ENCODE results near the gene MRAP2.
"Not testable (repeated sequence)": the region's sequence is repeated elsewhere in the genome, so short reads cannot be mapped to it uniquely, and the experiment has no call there.

The MRAP2 gene

DNA sequence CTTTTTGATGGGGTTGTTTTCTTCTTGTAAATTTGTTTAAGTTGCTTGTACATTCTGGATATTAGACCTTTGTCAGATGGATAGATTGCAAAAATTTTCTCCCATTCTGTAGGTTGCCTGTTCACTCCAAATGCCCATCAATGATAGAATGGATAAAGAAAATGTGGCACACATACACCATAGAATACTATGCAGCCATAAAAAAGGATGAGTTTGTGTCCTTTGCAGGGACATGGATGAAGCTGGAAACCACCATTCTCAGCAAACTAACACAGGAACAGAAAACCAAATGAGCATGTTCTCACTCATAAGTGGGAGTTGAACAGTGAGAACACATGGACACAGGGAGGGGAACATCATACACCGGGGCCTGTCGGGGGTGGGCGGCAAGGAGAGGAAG is 1.6 kb upstream of the MRAP2 start:
- DNase-seq: not testable (repeated sequence)

- DNase-seq: no peak
Observed at GRCh38 chr6:84035484-84035883, 1.9 kb downstream of the MRAP2 start.

- DNase-seq: no peak
Observed at GRCh38 chr6:84037425-84038089, 4.0 kb downstream of the MRAP2 start.

DNA sequence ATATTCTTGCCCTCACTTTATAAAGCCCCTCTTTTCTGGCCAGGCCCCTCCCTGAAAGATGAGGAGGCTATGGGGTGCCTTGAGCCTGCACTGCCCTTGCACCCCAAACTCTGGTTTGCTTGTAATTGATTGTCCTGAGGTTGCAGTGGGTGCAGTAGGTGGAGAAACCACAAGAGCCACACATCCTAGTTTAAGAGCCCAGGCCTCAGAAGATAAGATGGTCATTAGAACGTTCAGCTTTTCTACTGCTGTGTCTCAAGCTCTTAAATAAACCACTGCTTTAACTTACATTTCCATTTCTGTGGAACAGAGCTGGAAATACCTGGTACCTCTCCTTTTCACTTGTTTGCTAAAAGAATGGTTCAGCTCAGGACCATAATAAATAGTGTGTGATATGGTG is 9.0 kb downstream of the MRAP2 start:
- no peak for DNase-seq

DNA sequence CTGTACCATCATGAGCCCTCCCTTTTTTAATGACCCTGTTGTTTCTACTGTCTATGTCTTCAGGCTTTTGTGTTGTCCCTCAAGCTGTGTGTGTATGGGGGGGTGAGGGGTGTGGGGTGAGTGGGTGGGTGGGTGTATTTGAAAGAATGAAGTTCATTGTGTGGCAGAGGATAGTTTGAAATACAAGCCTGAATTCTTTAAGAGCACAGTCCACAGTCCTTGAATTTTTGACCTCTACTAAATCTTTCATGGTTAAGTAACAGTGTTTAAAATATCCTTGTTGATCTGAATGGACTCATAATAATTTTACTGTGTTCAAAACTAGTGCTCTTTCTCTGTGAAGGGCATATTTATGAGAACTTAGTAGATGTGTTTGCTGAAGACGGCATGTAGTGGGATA is 10.0 kb downstream of the MRAP2 start:
- no peak for DNase-seq

DNA sequence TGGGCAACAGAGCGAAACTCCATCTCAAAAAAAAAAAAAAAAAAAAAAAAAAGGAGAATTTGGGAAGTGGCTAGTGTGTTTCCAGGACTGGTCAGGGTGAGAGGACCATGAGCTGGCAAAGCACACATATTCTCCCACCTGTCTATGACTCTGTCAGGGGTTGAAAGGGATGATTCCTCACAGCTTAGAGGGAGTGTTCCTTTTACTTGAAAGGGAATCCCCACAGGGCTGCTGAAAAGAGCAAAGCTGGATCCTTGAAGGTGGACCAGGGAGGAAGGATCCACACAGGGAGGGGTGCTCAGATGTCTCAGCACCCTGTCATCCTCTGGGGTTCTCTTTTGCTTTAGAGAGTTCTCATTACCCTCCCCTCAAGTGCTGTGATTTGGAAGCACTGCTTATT is 13.2 kb downstream of the MRAP2 start:
- no peak for DNase-seq

DNA sequence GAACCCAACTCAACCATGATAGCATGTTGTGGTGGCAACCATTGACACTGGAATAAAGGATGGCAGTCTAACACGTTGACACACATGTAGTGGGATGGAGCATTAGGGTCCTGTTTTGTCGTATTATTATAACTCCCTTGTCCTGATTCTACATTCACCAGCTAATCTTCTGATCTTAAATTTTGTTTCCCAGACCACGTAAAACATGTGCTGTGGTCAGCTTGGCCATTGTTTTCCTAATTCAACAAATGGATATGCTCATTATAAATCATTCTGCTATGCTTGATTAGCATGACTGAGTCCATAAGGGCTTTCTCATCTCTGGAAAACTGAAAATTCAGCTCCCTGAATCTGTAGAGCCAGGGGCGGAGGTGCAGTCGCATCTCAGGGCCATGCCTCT is 15.0 kb downstream of the MRAP2 start:
- DNase-seq: no peak

- DNase-seq: no peak
Observed at GRCh38 chr6:84050408-84050807, 16.8 kb downstream of the MRAP2 start.

- DNase-seq: no peak
Observed at GRCh38 chr6:84052204-84052882, 18.8 kb downstream of the MRAP2 start.

GRCh38 chr6:84052883-84053241 is 19.3 kb downstream of the MRAP2 start:
- DNase-seq: no peak

- no peak for DNase-seq
Observed at GRCh38 chr6:84055647-84056046, 22.1 kb downstream of the MRAP2 start.

DNA sequence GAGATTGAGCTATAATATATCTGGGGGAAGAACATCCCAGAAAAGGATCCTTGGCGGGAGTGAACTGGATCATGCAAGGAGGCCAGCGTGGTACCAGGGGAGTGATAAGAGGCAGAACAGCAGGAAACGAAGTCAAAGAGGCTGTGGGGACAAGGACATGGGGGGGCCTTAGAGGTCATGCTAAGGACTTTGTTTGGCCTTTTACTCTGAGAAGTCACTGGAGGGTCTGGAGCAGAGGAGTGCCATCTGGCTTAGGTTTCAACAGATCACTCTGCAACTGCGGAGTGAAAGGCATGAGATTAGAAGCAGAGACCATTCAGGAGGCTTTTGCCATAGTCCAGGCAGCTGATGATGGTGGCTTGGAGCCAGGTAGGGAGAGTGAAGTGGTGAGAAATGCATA is 24.3 kb downstream of the MRAP2 start:
- no peak for DNase-seq

- no peak for DNase-seq
Observed at GRCh38 chr6:84059082-84059481, 25.5 kb downstream of the MRAP2 start.

GRCh38 chr6:84061174-84061573 is 27.6 kb downstream of the MRAP2 start:
- no peak for DNase-seq

DNA sequence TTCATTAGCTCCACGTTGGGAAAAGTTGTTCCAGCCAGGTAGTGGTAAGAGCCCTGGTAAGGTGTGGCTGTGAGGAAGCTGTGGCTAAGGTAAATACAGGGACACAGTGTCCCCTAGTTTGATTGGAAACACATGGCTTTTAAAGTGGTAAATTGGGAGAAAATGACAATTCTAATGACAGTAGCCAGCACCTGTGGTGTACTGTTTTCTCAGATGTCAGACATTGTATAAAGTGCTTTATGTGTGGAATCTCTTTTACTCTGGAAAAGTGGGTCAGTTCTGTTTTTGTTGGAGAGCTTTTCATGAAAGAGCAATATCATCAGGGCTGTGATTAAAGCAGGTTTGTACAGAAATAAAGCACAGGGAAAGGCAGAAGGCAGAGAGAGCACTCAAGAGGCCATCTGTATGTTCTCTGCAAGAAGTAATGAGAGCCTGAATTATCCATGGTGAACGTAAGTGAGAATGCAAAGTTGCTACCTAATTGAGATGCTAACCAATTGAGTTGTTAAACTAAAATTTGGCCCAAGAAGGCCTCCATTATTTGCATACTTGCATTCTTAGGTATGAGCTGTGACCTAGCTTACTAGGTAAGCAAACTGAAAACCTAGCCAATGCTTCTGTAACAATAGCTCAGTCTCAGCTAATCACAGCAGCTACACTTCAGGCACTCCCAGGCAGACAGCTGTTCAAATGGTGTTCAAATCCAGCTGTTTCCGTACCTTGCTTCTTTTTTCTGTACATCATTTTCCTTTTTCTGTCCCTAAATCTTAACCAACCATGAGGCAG is 28.2 kb downstream of the MRAP2 start:
- no peak for DNase-seq

- no peak for DNase-seq
Observed at GRCh38 chr6:84062519-84063154, 29.1 kb downstream of the MRAP2 start.

GRCh38 chr6:84065693-84066290 is 32.2 kb downstream of the MRAP2 start:
- no peak for DNase-seq

DNA sequence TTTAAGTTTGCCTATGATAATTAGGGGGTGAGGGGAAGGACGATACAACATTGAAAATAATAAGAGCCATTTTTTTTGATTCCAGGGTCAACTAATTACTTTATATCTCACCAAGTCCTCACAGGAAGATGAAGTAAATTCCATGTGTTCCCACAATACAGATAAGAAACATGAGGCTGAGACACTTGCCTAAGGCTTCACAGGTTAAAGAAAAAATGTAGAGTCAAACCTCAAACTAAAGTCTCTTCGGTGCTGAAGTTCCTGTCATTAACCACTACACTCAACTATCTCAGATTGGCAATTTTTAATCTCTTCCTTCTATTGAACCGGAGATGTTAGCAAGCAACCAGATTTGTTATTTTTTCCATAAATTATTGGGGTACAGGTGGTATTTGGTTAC is 33.0 kb downstream of the MRAP2 start:
- DNase-seq: no peak

DNA sequence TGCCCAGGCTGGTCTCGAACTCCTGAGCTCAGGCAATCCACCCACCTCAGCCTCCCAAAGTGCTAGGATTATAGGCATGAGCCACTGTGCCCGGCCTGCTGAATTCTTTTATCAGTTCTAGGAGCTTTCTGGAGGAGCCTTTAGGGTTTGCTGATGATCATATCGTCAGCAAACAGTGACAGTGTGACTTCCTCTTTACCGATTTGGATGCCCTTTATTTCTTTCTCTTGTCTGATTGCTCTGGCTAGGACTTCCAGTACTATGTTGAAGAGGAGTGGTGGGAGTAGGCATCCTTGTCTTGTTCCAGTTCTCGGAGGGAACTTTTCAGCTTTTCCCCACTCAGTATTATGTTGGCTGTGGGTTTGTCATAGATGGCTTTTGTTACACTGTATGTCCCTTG is 35.3 kb downstream of the MRAP2 start:
- not testable (repeated sequence) for DNase-seq

- no peak for DNase-seq
Observed at GRCh38 chr6:84072442-84072997, 38.9 kb downstream of the MRAP2 start.

GRCh38 chr6:84074988-84075781 is 41.6 kb downstream of the MRAP2 start:
- DNase-seq: no peak

GRCh38 chr6:84077645-84078044 is 44.1 kb downstream of the MRAP2 start:
- no peak for DNase-seq

Data from cerebellar nuclear complex (tissue), 1 donor.